GM18909 (cell line): ENCODE results near the gene ZNF670.
"Not testable (repeated sequence)": the region's sequence is repeated elsewhere in the genome, so short reads cannot be mapped to it uniquely, and the experiment has no call there.

Source experiments
- ATAC-seq: cut with Tn5 transposase; IDR thresholded peaks from one replicate; pipeline ENCODE4 v1.9.1; 2021; ENCODE audit warnings: mild to moderate bottlenecking; ENCODE audit not compliant: unreplicated experiment, poor library complexity

The ZNF670 gene

DNA sequence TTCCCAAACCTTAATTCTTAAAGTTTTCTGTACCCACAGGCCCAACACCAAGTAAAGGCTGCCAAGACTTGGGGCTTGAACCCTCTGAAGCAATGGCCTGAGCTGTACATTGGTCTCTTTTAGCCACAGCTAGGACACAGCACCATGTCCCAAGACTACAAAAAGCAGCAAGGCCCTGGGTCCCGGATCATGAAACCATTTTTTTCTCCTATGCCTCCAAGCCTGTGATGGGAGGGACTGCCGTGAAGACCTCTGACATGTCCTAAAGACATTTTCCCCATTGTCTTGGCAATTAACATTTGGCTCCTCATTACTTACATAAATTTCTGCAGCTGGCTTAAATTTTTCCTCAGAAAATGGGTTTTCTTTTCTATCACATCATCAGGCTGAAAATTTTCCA lies 30.9 kb downstream of the ZNF670 start:
- no peak for ATAC-seq

DNA sequence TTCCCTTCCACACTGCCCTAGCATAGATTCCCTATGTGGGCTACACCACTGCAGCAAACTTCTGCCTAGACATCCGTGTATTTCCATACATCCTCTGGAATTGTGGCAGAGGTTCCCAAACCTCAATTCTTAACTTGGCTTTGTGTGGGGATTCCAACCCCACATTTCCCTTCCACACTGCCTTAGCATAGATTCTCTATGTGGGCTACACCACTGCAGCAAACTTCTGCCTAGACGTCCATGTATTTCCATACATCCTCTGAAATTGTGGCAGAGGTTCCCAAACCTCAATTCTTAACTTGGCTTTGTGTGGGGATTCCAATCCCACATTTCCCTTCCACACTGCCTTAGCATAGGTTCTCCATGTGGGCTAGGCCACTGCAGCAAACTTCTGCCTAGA lies 31.4 kb downstream of the ZNF670 start:
- no peak for ATAC-seq

- no peak for ATAC-seq
Observed at GRCh38 chr1:247043406-247043805, 35.2 kb downstream of the ZNF670 start.

DNA sequence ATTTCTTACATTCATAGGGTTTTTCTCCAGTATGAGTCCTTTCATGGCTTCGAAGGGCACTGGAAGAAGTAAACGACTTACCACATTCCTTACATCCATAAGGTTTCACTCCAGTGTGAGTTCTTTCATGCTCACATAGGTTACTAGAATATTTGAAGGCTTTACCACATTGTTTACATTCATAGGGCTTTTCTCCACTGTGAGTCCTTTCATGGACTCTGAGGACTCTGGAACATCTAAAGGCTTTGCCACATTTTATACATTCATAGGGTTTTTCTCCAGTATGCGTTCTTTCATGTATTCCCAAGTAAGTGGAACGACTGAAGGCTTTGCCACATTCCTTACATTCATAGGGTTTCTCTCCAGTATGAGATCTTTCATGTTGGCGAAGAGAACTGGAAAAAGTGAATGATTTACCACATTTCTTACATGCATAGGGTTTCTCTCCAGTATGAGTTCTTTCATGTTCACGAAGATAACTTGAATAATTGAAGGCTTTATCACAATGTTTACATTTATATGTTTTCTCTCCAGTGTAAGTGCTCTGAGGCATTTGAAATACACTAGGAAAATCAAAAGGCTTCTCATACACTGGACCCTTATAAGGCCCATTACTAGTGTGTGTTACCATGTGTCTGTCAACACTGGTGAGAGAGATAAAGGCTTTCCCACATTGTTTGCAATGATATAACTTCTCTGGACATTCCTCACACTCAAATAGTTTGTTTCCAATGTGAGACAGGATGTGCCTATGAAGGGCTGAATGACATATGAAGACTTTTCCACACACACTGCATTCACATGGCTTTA lies 40.9 kb downstream of the ZNF670 start:
- no peak for ATAC-seq

DNA sequence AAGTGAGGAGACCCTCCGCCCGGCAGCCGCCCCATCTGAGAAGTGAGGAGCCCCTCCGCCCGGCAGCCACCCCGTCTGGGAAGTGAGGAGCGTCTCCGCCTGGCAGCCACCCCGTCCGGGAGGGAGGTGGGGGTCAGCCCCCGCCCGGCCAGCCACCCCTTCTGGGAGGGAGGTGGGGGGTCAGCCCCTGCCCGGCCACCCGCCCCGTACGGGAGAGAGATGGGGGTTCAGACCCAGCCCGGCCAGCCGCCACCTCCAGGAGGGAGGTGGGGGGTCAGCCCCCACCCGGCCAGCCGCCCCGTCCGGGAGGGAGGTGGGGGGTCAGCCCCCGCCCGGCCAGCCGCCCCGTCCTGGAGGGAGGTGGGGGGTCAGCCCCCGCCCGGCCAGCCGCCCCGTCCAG lies 46.3 kb downstream of the ZNF670 start:
- ATAC-seq: not testable (repeated sequence)
